Kidney epithelial cell (primary cell): Measurements from ENCODE around the gene DPCD. TPM values are rescaled to one million over a fixed set of nuclear protein-coding genes. Genes with fewer than 3 reads are reported as not detected.
"Not testable (repeated sequence)": the region's sequence is repeated elsewhere in the genome, so short reads cannot be mapped to it uniquely, and the experiment has no call there.

ENCODE experiments used
- DNase-seq: peaks from one replicate; pipeline ENCODE4 v3.0.0-alpha.2; 2010; ENCODE audit warnings: low read depth
- H3K27me3 ChIP-seq: 2 replicates; pipeline ENCODE4 v1.6.0; 2011; ENCODE audit warnings: low read length; ENCODE audit not compliant: control insufficient read depth, insufficient read depth
- H3K36me3 ChIP-seq: 2 replicates; pipeline ENCODE4 v1.5.1; 2011; ENCODE audit warnings: low read length; ENCODE audit not compliant: control insufficient read depth, insufficient read depth
- H3K4me3 ChIP-seq: 2 replicates; pipeline ENCODE4 v1.5.1; 2011; ENCODE audit warnings: low read depth, mild to moderate bottlenecking, control low read depth, low read length
- total RNA-seq: library from RNA; depleted of rRNA; stranded (reverse); fragments of >200 nt; gene quantifications from 2 replicates; pipeline ENCODE4 v1.2.3, GENCODE V29; 2015
- TF ChIP-seq, protein P1 (sequence below): IDR thresholded peaks from 2 replicates; pipeline ENCODE4 v1.5.1; 2011; ENCODE audit warnings: mild to moderate bottlenecking, moderate library complexity, low read length, control low read depth, inconsistent platforms; ENCODE audit not compliant: insufficient read depth, poor library complexity, severe bottlenecking

Gene DPCD
- total RNA-seq, 1 donor from 2014 or later, result 51.4 TPM

DNA sequence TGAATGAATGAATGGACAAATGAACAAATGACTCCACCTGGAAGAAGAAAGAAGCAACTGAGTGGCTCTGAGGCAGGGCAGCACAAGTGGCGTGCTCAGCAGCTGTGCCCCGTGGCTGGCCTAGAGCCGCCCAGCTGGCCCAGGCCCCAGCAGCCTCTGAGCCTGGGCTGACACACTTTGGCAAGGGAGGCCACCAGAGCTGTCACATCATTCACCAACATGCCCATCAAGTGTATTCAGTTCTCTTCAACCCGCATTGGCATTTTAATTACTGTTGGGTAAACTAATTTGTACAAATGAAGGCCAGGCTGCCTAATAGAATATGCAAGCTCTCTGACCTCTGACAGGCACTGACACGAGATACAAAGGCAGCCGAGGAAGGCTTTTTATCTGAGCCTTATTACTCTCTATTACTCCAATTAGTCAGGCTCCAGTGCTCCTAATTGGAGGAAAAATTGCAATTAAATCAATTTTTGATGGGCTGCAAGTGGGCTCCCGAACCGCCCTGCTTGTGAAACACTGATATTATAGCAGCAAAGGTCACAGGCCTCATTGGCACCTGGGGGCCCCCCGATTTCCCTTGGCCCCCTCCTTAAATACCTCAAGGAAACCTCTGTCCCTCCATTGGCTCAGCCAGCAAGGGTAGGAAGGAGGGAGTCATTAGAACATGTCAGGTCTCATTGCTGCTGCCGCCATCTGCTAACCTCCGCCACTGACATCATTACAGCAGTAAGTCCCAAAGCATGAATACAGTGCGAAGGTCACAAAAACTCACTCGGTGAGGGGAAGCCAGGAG, 41.9 kb downstream of the DPCD start:
- H3K36me3 ChIP-seq, result no peaks in the 10 kb centered on the region
- TF ChIP-seq, protein P1, sequence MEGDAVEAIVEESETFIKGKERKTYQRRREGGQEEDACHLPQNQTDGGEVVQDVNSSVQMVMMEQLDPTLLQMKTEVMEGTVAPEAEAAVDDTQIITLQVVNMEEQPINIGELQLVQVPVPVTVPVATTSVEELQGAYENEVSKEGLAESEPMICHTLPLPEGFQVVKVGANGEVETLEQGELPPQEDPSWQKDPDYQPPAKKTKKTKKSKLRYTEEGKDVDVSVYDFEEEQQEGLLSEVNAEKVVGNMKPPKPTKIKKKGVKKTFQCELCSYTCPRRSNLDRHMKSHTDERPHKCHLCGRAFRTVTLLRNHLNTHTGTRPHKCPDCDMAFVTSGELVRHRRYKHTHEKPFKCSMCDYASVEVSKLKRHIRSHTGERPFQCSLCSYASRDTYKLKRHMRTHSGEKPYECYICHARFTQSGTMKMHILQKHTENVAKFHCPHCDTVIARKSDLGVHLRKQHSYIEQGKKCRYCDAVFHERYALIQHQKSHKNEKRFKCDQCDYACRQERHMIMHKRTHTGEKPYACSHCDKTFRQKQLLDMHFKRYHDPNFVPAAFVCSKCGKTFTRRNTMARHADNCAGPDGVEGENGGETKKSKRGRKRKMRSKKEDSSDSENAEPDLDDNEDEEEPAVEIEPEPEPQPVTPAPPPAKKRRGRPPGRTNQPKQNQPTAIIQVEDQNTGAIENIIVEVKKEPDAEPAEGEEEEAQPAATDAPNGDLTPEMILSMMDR, result no peak
- no peak overlapping the region for H3K4me3 ChIP-seq
- DNase-seq, result no peak
- H3K27me3 ChIP-seq, result no peaks in the 10 kb centered on the region

DNA sequence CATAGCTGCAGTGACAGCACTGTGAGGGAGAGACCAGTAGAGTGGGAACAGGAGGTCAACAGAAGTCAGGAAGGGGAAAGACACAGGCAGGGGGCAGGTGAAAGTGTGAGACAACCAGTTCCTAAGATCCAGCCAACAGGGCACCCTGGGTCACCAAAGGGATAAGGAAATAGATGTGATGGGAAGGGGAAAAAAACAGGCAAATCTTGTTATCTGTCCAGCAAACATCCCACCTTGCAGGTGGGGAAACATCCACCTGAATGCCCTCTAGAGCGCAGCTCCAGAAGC, 42.5 kb downstream of the DPCD start:
- H3K4me3 ChIP-seq, result no peak overlapping the region
- DNase-seq, result no peak
- no peaks in the 10 kb centered on the region for H3K36me3 ChIP-seq
- H3K27me3 ChIP-seq, result no peaks in the 10 kb centered on the region
- TF ChIP-seq, protein P1, result no peak

DNA sequence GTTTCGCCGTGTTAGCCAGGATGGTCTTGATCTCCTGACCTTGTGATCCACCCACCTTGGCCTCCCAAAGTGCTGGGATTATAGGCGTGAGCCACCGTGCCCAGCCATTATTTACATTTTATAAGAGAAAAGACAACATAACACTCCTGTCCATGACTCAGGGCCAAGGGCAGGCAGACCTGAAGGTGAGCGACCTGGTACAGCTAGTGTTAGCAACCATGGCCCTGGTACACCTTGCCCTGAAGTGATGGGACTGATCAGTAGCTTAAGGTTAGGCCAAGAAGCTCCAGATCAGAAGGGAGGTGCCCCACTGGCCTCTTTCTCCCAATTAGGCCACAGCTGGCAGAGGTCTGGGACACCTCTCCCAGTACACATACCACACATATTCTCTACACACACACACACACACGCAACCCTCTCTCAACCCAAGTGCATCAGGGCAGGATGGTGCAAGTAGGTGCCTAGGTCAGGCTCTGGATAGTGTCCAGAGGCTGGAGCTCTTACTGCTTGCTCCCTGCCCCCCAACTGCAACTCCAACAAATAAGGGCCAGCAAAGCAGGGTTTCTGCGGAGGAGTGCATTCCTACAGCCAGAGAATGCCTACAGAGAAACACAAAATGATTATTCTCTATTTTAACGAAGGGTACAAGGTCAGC, 43.8 kb downstream of the DPCD start:
- Histone ChIP-seq H3K36me3 (no peaks in the 10 kb centered on the region), H3K27me3 (no peaks in the 10 kb centered on the region), H3K4me3 (no peak overlapping the region)
- TF ChIP-seq, protein P1, result no peak
- no peak for DNase-seq

DNA sequence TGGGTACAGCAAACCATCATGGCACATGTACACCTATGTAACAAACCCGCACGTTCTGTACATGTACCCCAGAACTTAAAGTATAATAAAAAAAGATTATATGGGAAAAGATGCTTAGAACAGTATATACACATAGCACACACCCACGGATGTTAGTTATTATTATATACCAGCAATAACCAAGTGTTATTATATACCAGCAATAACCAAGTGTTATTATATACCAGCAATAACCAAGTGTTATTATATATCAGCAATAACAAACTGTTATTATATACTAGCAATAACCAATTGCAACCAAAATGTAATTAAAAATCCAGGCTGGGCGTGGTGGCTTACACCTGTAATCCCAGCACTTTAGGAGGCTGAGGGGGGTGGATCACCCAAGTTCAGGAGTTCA, 45.4 kb downstream of the DPCD start:
- DNase-seq, H3K4me3 ChIP-seq, H3K36me3 ChIP-seq, H3K27me3 ChIP-seq: not testable (repeated sequence)

DNA sequence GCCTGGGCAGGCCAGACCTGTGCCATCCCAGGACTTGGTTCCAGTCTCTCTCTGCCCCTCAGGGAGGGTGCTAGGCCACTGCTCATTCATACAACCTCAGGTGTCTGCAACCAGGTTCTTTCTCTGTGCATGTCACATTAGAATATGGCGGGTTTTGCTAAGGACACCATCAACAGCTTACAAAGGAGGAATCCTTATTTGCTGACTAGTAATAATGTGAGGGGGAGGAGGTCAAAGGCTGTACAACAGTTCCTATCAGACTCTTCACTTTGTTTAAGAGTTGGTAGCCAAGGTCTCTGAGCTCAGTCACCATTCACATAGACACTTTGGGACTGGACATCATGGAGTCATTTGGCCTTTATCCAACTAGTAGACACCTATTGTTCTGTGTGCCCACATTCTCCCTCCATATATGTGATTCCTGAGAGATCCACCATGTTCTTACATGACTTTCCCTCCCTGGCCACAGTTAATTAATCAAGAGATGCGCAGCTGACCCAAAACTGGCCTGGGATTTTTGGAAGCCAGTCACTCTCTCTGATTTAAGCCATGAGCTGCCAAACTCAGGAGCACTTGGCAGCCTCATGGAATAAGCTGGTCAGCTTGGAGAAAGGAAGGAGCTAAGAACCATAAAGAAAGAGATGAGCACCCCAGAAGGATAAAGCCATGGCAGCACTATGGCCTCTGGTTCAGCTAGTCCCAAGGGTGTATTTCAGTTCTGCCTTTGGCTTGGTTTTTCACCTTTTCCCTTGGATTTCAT, 51.2 kb downstream of the DPCD start:
- no peak overlapping the region for H3K4me3 ChIP-seq
- TF ChIP-seq, protein P1, result no peak
- H3K27me3 ChIP-seq, result no peaks in the 10 kb centered on the region
- DNase-seq, result no peak
- no peaks in the 10 kb centered on the region for H3K36me3 ChIP-seq

DNA sequence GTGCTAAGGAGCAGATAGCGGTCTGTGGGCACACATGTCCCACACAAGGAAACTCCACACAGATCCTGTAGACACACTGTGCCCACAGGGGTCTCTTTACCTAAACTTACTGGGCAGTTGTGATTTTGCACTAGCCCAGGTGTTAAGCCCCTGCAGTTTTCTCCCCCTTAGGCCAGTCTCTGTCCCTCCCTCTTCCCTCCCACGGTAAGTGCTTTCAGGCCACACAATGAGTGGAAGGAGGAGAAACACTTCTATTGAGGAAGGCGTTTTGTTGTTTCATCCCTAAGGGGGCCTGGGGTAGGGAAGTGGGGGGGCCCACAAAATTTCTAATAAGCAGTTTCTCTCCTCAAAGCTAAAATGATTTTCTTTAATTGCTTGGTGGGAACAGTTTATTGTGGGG, 55.4 kb downstream of the DPCD start:
- H3K27me3 ChIP-seq, result no peaks in the 10 kb centered on the region
- H3K36me3 ChIP-seq, result no peaks in the 10 kb centered on the region
- DNase-seq, result no peak
- no peak overlapping the region for H3K4me3 ChIP-seq
- TF ChIP-seq, protein P1, result no peak
